Measurements from ENCODE around the gene SPACA4.

Gene SPACA4

DNA sequence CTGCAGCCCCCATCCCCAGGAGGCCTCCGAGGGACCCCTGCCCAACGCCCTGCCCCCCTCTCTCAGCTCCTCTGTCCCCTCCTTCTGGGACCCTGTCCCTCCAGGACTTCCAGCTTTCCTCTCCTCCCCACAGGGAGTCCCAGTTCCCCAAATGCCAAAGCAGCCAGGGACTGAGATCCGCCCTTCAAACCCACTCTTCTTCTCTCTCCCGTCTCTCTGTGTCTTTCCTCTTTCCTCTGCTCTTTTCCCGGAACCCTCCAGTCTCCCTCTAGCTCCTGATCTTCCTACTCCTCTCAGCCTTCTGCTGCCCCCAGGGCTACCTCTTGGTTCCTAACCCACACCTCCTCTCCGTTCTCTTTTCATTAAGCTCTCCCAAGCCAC, 39.1 kb downstream of the SPACA4 start:
- peaks cover 13% of the 10 kb centered on the region for H3K27me3 Mint-ChIP-seq (ENCODE audit: low read depth, poor library complexity)
- H3K36me3 Mint-ChIP-seq (ENCODE audit: low read depth): no peaks in the 10 kb centered on the region
- no peaks in the 10 kb centered on the region for H3K9me3 Mint-ChIP-seq
- peak overlapping the region; percentile 92 for H3K4me3 Mint-ChIP-seq
- TF ChIP-seq, protein P1, sequence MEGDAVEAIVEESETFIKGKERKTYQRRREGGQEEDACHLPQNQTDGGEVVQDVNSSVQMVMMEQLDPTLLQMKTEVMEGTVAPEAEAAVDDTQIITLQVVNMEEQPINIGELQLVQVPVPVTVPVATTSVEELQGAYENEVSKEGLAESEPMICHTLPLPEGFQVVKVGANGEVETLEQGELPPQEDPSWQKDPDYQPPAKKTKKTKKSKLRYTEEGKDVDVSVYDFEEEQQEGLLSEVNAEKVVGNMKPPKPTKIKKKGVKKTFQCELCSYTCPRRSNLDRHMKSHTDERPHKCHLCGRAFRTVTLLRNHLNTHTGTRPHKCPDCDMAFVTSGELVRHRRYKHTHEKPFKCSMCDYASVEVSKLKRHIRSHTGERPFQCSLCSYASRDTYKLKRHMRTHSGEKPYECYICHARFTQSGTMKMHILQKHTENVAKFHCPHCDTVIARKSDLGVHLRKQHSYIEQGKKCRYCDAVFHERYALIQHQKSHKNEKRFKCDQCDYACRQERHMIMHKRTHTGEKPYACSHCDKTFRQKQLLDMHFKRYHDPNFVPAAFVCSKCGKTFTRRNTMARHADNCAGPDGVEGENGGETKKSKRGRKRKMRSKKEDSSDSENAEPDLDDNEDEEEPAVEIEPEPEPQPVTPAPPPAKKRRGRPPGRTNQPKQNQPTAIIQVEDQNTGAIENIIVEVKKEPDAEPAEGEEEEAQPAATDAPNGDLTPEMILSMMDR (IDR thresholded peaks at IDR 0.05): no peak
- H3K27ac Mint-ChIP-seq: peak overlapping the region; percentile 28
- H3K4me1 Mint-ChIP-seq: peaks cover 32% of the 10 kb centered on the region
- no peak for DNase-seq

DNA sequence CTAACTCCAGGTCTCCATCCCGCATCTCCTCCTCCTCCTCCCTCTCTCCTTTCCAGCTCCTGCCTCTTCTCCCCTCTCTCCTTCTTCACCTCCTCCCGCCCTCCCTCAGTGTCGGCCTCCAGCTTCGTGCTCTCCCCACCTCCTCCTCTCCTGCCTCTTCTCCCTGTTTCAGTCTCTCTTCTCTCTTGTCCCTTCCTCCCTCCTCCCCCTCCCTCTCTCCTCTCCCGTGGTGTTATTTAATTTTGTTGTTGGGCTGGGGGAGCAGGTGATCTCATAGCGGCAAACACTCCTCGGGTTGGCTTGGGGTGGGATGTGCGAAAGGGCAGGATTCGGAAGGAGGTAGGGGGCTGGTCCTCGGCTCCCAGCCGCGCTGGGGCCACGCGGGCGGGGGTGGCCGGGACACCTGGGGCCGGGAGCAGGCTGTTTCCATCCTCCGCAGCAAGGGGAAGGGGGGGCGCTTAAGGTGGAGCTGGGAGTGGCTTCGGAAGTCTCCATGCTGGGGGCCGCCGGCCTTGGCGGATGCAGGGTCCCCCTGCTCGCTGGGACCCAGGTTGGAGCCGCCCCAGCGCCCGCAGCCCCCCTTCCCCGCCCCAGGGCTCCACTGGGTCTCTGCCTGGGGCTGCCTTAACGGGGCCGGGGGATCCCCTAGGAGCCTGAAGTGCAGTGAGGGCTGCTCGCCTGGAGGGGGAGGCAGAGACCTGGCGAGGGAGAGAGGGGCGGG, 39.6 kb downstream of the SPACA4 start, which contains the start of gene CA11:
CA11 (minus strand) TSS at position 187 of the 721 bp plus-strand sequence. CDS start 555 bp downstream, outside the sequence.
- no peaks in the 10 kb centered on the region for H3K36me3 Mint-ChIP-seq (ENCODE audit: low read depth)
- TF ChIP-seq, protein P1 (IDR thresholded peaks at IDR 0.05): peak; percentile 76
- H3K27ac Mint-ChIP-seq: peak within 1 kb of the TSS; percentile 28
- H3K4me3 Mint-ChIP-seq: peak within 1 kb of the TSS; percentile 92
- H3K4me1 Mint-ChIP-seq: peaks cover 32% of the 10 kb centered on the region
- H3K27me3 Mint-ChIP-seq (ENCODE audit: low read depth, poor library complexity): peaks cover 9% of the 10 kb centered on the region
- H3K9me3 Mint-ChIP-seq: no peaks in the 10 kb centered on the region
- peak; percentile 92 for DNase-seq

DNA sequence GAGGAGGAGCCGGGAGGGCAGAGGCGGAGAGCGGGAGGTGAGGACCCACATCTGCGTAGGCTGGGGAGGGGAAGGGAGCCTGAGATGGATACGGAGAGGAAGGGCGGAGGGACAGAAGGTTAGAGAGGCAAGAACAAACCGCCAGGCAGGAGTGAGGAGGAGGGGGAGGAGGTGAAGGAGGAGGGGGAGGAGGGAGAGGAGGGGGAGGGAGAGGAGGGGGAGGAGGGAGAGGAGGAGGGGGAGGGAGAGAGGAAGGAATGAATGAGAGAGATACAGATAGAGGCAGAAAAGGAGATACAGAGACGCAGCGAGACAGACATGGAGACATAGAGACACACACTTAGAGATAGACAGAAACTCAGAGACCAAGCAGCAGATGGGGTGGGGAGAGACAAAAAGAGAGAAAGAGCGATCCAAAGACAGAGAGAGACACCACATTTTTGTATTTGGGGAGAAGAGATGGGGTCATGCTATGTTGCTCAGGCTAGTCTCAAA, 40.2 kb downstream of the SPACA4 start:
- Mint-ChIP-seq H3K4me1 (peaks cover 32% of the 10 kb centered on the region), H3K9me3 (no peaks in the 10 kb centered on the region), H3K4me3 (peak overlapping the region; percentile 20), H3K27ac (no peak overlapping the region), H3K27me3 (ENCODE audit: low read depth, poor library complexity) (peaks cover 9% of the 10 kb centered on the region), H3K36me3 (ENCODE audit: low read depth) (no peaks in the 10 kb centered on the region)
- no peak for DNase-seq
- TF ChIP-seq, protein P1 (IDR thresholded peaks at IDR 0.05): no peak

DNA sequence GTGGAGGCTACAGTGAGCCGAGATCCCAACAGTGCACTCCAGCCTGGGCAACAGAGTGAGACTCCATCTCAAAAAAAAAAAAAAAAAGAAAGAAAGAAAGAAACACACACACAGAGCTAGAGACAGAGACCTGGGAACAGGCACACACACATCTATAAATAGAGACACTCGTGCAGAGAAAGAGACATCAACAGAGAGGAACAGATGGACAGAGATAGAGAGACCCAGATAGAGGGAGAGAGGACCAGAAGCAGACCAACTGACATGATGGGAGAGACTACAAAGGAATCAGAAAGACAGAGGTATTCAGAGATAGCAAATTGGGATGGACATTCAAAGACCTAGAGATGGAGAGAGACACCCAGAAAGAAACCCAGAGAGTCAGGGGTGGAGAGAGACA, 41.6 kb downstream of the SPACA4 start:
- no peak overlapping the region for H3K27ac Mint-ChIP-seq
- H3K27me3 Mint-ChIP-seq (ENCODE audit: low read depth, poor library complexity): peaks cover 6% of the 10 kb centered on the region
- TF ChIP-seq, protein P1 (IDR thresholded peaks at IDR 0.05): no peak
- H3K9me3 Mint-ChIP-seq: no peaks in the 10 kb centered on the region
- peaks cover 32% of the 10 kb centered on the region for H3K4me1 Mint-ChIP-seq
- DNase-seq: no peak
- H3K36me3 Mint-ChIP-seq (ENCODE audit: low read depth): no peaks in the 10 kb centered on the region
- no peak overlapping the region for H3K4me3 Mint-ChIP-seq

DNA sequence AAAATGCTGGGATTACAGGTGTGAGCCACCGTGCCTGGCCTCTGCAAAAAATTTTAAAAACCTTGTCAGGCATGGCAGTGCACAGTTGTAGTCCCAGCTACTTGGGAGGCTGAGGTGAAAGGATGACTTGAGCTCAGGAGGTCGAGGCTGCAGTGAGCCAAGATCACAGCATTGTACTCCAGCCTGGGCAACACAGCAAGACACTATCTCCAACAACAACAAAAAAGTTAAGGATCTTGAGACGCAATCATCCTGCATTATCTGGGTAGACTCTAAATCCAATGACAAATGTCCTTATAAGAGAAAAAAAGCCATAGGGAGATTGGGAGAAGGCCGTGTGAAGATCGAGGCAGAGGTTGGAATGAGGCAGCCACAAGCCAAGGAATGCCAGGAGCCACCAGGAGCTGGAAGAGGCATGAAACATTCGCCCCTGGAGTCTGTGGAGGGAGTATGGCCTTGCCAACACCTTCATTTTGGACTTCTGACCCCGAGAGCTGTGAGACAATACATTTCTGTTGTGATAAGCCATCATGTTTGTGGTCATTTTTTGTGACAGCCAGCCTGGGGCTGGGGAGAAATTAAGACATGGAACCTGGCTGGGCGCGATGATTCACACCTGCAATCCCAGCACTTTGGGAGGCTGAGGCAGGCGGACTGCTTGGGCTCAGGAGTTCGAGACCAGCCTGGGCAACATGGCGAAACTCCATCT, 44.6 kb downstream of the SPACA4 start:
- Mint-ChIP-seq H3K36me3 (ENCODE audit: low read depth) (no peaks in the 10 kb centered on the region), H3K4me1 (peaks cover 25% of the 10 kb centered on the region), H3K4me3 (no peak overlapping the region)

More for the DNA sequence above, 44.6 kb downstream of the SPACA4 start:
- DNase-seq: no peak
- Mint-ChIP-seq H3K27me3 (ENCODE audit: low read depth, poor library complexity) (peaks cover 2% of the 10 kb centered on the region), H3K9me3 (no peaks in the 10 kb centered on the region), H3K27ac (no peak overlapping the region)
- TF ChIP-seq, protein P1 (IDR thresholded peaks at IDR 0.05): no peak
